B cell (primary cell): ENCODE data around the gene GALR1. TPM values are rescaled to one million over a fixed set of nuclear protein-coding genes. Genes with fewer than 3 reads are reported as not detected.

ENCODE experiments used
- ATAC-seq: fragments of 200-7000 bp; cut with Tn5 transposase; one replicate; pipeline ENCODE4 v1.10.0; 2021; ENCODE audit warnings: low read depth, mild to moderate bottlenecking, moderate number of reproducible peaks, moderate library complexity
- CTCF ChIA-PET: fragments of 350-600 bp; sonication (Branson Sonifier 250); formaldehyde crosslinking; loops from one replicate; lab custom pipeline; 2021; ENCODE audit warnings: antibody characterized with exemption, inconsistent platforms; lab: Charles Lee
- POLR2A ChIA-PET: fragments of 350-600 bp; sonication (Branson Sonifier 250); formaldehyde crosslinking; loops from one replicate; lab custom pipeline; 2021; ENCODE audit warnings: antibody characterized with exemption; lab: Charles Lee
- DNase-seq: peaks from one replicate; pipeline ENCODE4 v3.0.0; 2013
- H2AFZ ChIP-seq: 2 replicates; pipeline ENCODE4 v1.6.1; 2012; ENCODE audit warnings: mild to moderate bottlenecking, low read depth, low read length; ENCODE audit not compliant: insufficient read depth, poor library complexity, severe bottlenecking
- H3K27ac ChIP-seq, 2 donors: 1 replicate in 1 of 2; 2 replicates in 1 of 2; pipeline ENCODE4 v1.5.1; 2012 to 2013; ENCODE audit warnings: low read length in 2 of 2, mild to moderate bottlenecking in 2 of 2, moderate library complexity in 1 of 2
- H3K27me3 ChIP-seq, 4 experiments: fragments of 200-600 bp in 1 of 4; sonication (generic) in 1 of 4; replicated peaks in 1 of 4; 1 replicate in 2 of 4; 2 replicates in 2 of 4; pipeline versions ENCODE4 v1.6.1 to v1.7.0; 2013 to 2016; ENCODE audit warnings: low read length in 3 of 4, mild to moderate bottlenecking in 2 of 4, mixed read lengths in 1 of 4, moderate library complexity in 1 of 4; ENCODE audit not compliant: insufficient read depth in 4 of 4, control insufficient read depth in 3 of 4; ENCODE audit errors: control extremely low read depth in 1 of 4
- H3K36me3 ChIP-seq, 2 experiments: replicated peaks in 1 of 2; 1 replicate in 1 of 2; 2 replicates in 1 of 2; pipeline versions ENCODE4 v1.6.1 to v1.7.1; 2013; ENCODE audit warnings: low read length in 1 of 2; ENCODE audit not compliant: insufficient read depth in 2 of 2, control insufficient read depth in 1 of 2; ENCODE audit errors: control extremely low read depth in 1 of 2, extremely low read depth in 1 of 2
- H3K4me1 ChIP-seq, 2 donors: fragments of 200-600 bp in 1 of 2; sonication (generic) in 1 of 2; 1 replicate in 1 of 2; 2 replicates in 1 of 2; pipeline versions ENCODE4 v1.5.1 to v1.6.1; 2013 to 2017; ENCODE audit warnings: low read length in 2 of 2; ENCODE audit not compliant: control insufficient read depth in 2 of 2, insufficient read depth in 2 of 2
- H3K4me2 ChIP-seq: replicated peaks from 2 replicates; pipeline ENCODE3; 2012; ENCODE audit warnings: mild to moderate bottlenecking, low read depth, low read length; ENCODE audit not compliant: poor library complexity, severe bottlenecking
- H3K4me3 ChIP-seq, 5 experiments: fragments of 200-600 bp in 1 of 5; sonication (generic) in 1 of 5; 1 replicate in 3 of 5; 2 replicates in 2 of 5; pipeline versions ENCODE4 v1.5.1 to v1.7.0; 2011 to 2016; ENCODE audit warnings: low read length in 4 of 5, mild to moderate bottlenecking in 4 of 5, low read depth in 2 of 5, control low read depth in 1 of 5, moderate library complexity in 1 of 5; ENCODE audit not compliant: insufficient read depth in 1 of 5; ENCODE audit errors: control extremely low read depth in 1 of 5, extremely low read depth in 1 of 5
- H3K79me2 ChIP-seq: fragments of 200-600 bp; sonication (generic); one replicate; pipeline ENCODE4 v1.6.0; 2016; ENCODE audit warnings: low read length; ENCODE audit not compliant: control insufficient read depth, insufficient read depth
- H3K9ac ChIP-seq: fragments of 200-600 bp; sonication (generic); 2 replicates; pipeline ENCODE4 v1.6.1; 2017; ENCODE audit warnings: mild to moderate bottlenecking, low read length, moderate library complexity
- H3K9me3 ChIP-seq, 3 donors: one replicate each; pipeline versions ENCODE4 v1.6.1 to v1.7.1; 2013; ENCODE audit warnings: low read length in 2 of 3; ENCODE audit not compliant: control insufficient read depth in 2 of 3, insufficient read depth in 1 of 3; ENCODE audit errors: control extremely low read depth in 1 of 3
- H4K20me1 ChIP-seq: 2 replicates; pipeline ENCODE4 v1.6.0; 2012; ENCODE audit warnings: mild to moderate bottlenecking, low read length; ENCODE audit not compliant: insufficient read depth, control insufficient read depth, poor library complexity, severe bottlenecking
- H3K27ac Mint-ChIP-seq: one replicate; pipeline ENCODE4 v1.8.0; 2021; ENCODE audit warnings: mixed read lengths
- H3K27me3 Mint-ChIP-seq: one replicate; pipeline ENCODE4 v1.8.0; 2021; ENCODE audit warnings: mixed read lengths
- H3K4me1 Mint-ChIP-seq: one replicate; pipeline ENCODE4 v1.8.0; 2021; ENCODE audit warnings: mixed read lengths
- H3K4me3 Mint-ChIP-seq: one replicate; pipeline ENCODE4 v1.8.0; 2021; ENCODE audit warnings: mixed read lengths
- H3K9me3 Mint-ChIP-seq: one replicate; pipeline ENCODE4 v1.8.0; 2022; ENCODE audit warnings: mixed read lengths; ENCODE audit not compliant: insufficient read depth
- EZH2 ChIP-seq: IDR thresholded peaks from 2 replicates; pipeline ENCODE4 v1.6.1; 2012; ENCODE audit warnings: borderline replicate concordance, low read depth, mild to moderate bottlenecking, moderate library complexity, low read length; ENCODE audit not compliant: insufficient read depth, poor library complexity, severe bottlenecking
- WGBS: methylation state at CpG from one replicate; pipeline ENCODE4 v1.1.5; 2013; ENCODE audit warnings: missing lambda C conversion rate; ENCODE audit not compliant: insufficient coverage; 5-methylcytosine and 5-hydroxymethylcytosine counted together
- intact Hi-C: fragments of 100-400 bp; cut with micrococcal nuclease; formaldehyde crosslinking; loops from one replicate; pipeline ENCODE4 v1.10.0; 2022
- polyA plus RNA-seq: library from polyadenylated mRNA; depleted of rRNA; stranded (reverse); fragments of >200 nt; gene quantifications from 2 replicates; pipeline ENCODE4 v1.2.3, GENCODE V29; 2012
- total RNA-seq, 2 donors: library from RNA; stranded (reverse); fragments of 120-200 nt in 1 of 2; gene quantifications; 1 replicate in 1 of 2; 2 replicates in 1 of 2; pipeline versions ENCODE4 v1.2.3 to v1.2.4, GENCODE V29; 2013 to 2022
- TF ChIP-seq, protein P1 (sequence below): fragments of 200-600 bp; IDR thresholded peaks from one replicate; pipeline ENCODE4 v1.8.0; 2022; ENCODE audit warnings: antibody characterized with exemption, mild to moderate bottlenecking

Gene GALR1
- total and polyA plus RNA-seq, 2 donors (not counting 1 experiment from before 2014, with no cell fraction given), result not detected

GRCh38 chr18:77300579-77300978, 50.9 kb downstream of the GALR1 start:
- Histone ChIP-seq H3K4me1 (no peaks in the 10 kb centered on the region), H3K36me3 (no peaks in the 10 kb centered on the region), H4K20me1 (no peaks in the 10 kb centered on the region), H3K4me2 (no peak overlapping the region), H3K4me3 (no peak overlapping the region), H2AFZ (no peak overlapping the region), H3K79me2 (no peaks in the 10 kb centered on the region), H3K27me3 (no peaks in the 10 kb centered on the region), H3K9me3 (no peaks in the 10 kb centered on the region), H3K27ac (no peak overlapping the region), H3K9ac (no peak overlapping the region)
- ChIA-PET POLR2A (no interaction called here), CTCF (interaction anchor here (0.8 kb wide), 1 partner anchor 314 kb away, joined by 3 read pairs; no protein-coding TSS in a partner anchor)
- Mint-ChIP-seq H3K27me3 (peaks cover 8% of the 10 kb centered on the region), H3K27ac (no peak overlapping the region), H3K9me3 (no peaks in the 10 kb centered on the region), H3K4me3 (no peak overlapping the region), H3K4me1 (no peaks in the 10 kb centered on the region)
- ATAC-seq, result no peak
- no peak for DNase-seq
- intact Hi-C loops, result no loop called here
- WGBS, result 78% methylated on average over 7 of the region's 7 CpGs
- TF ChIP-seq, protein P1, sequence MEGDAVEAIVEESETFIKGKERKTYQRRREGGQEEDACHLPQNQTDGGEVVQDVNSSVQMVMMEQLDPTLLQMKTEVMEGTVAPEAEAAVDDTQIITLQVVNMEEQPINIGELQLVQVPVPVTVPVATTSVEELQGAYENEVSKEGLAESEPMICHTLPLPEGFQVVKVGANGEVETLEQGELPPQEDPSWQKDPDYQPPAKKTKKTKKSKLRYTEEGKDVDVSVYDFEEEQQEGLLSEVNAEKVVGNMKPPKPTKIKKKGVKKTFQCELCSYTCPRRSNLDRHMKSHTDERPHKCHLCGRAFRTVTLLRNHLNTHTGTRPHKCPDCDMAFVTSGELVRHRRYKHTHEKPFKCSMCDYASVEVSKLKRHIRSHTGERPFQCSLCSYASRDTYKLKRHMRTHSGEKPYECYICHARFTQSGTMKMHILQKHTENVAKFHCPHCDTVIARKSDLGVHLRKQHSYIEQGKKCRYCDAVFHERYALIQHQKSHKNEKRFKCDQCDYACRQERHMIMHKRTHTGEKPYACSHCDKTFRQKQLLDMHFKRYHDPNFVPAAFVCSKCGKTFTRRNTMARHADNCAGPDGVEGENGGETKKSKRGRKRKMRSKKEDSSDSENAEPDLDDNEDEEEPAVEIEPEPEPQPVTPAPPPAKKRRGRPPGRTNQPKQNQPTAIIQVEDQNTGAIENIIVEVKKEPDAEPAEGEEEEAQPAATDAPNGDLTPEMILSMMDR, result no peak
- TF ChIP-seq EZH2, result no peak

- no peak overlapping the region for H3K9ac ChIP-seq
- H2AFZ ChIP-seq, result no peak overlapping the region
- ChIA-PET CTCF (no interaction called here), POLR2A (no interaction called here)
- H3K4me3 ChIP-seq, result no peak overlapping the region
- no peaks in the 10 kb centered on the region for H3K9me3 ChIP-seq
- Mint-ChIP-seq H3K9me3 (no peaks in the 10 kb centered on the region), H3K4me1 (no peaks in the 10 kb centered on the region), H3K4me3 (no peak overlapping the region), H3K27ac (no peak overlapping the region), H3K27me3 (peaks cover 19% of the 10 kb centered on the region)
- DNase-seq, result no peak
- H3K4me2 ChIP-seq, result no peak overlapping the region
- no peaks in the 10 kb centered on the region for H3K79me2 ChIP-seq
- no peaks in the 10 kb centered on the region for H3K36me3 ChIP-seq
- no peaks in the 10 kb centered on the region for H4K20me1 ChIP-seq
- H3K4me1 ChIP-seq, result no peaks in the 10 kb centered on the region
- WGBS, result 86% methylated on average over 7 of the region's 7 CpGs
- no peak overlapping the region for H3K27ac ChIP-seq
- H3K27me3 ChIP-seq, result peaks cover 0 to 3% (median 0%) of the 10 kb centered on the region in 4 experiments
- TF ChIP-seq EZH2, result no peak
- TF ChIP-seq, protein P1, result no peak
- intact Hi-C loops, result no loop called here
- no peak for ATAC-seq
These were observed 54.6 kb downstream of the GALR1 start for GRCh38 chr18:77304268-77304667.
